HepG2 (cell line): ENCODE data around the gene COQ9. TPM values are rescaled to one million over a fixed set of nuclear protein-coding genes. Genes with fewer than 3 reads are reported as not detected.

ENCODE experiments used
- ATAC-seq: fragments of 200-7000 bp; cut with Tn5 transposase; 3 replicates; pipeline ENCODE4 v1.9.1; 2020; ENCODE audit warnings: mild to moderate bottlenecking, moderate library complexity
- BruUV-seq: library from RNA; stranded (reverse); fragments of 400-500 nt; replicated peaks from 2 replicates; lab custom pipeline; 2021; lab: Mats Ljungman, UMichigan
- CTCF ChIA-PET: fragments of 300-600 bp; formaldehyde crosslinking; extraction: SDS; loops from one replicate; lab custom pipeline; 2021; ENCODE audit warnings: low total read pairs, inconsistent platforms, low intra/inter-chr PET ratio; lab: Yijun Ruan, JAX
- POLR2A ChIA-PET: fragments of 350-600 bp; sonication (Branson Sonifier 250); formaldehyde crosslinking; loops from one replicate; lab custom pipeline; 2020; ENCODE audit warnings: antibody characterized with exemption, inconsistent platforms; lab: Yijun Ruan, JAX
- DNase-seq: peaks from one replicate; pipeline ENCODE4 v3.0.0-alpha.2; 2015; ENCODE audit warnings: low spot score
- FAIRE-seq: peaks from 3 replicates; lab custom pipeline; 2011; peaks lifted over from hg19 to GRCh38; lab: Jason Lieb, UNC
- H2AFZ ChIP-seq: one replicate; pipeline ENCODE4 v1.6.1; 2011; ENCODE audit warnings: low read length, inconsistent platforms
- H3K27ac ChIP-seq: fragments of 300-600 bp; 3 replicates; pipeline ENCODE4 v1.8.0; 2011; ENCODE audit warnings: mixed run types, mild to moderate bottlenecking, mixed read lengths, low read length, inconsistent platforms; ENCODE audit not compliant: insufficient read depth; ENCODE audit errors: extremely low read length
- H3K27me3 ChIP-seq, 2 experiments: fragments of 200-600 bp in 1 of 2; 2 replicates in 1 of 2; 3 replicates in 1 of 2; pipeline versions ENCODE4 v1.6.0 to v1.8.0; 2011; ENCODE audit warnings: low read length in 2 of 2, mild to moderate bottlenecking in 2 of 2, moderate library complexity in 2 of 2, inconsistent platforms in 1 of 2; ENCODE audit not compliant: insufficient read depth in 2 of 2, control insufficient read depth in 1 of 2
- H3K36me3 ChIP-seq, 2 experiments: fragments of 200-600 bp in 1 of 2; replicated peaks in 1 of 2; 2 replicates in 1 of 2; 3 replicates in 1 of 2; pipeline versions ENCODE4 v1.5.1 to v1.8.0; 2011; ENCODE audit warnings: low read length in 2 of 2, inconsistent platforms in 1 of 2; ENCODE audit not compliant: insufficient read depth in 2 of 2, control insufficient read depth in 1 of 2
- H3K4me1 ChIP-seq: 2 replicates; pipeline ENCODE4 v1.5.1; 2012; ENCODE audit warnings: low read length, inconsistent platforms; ENCODE audit not compliant: insufficient read depth
- H3K4me2 ChIP-seq: 2 replicates; pipeline ENCODE4 v1.6.0; 2011; ENCODE audit warnings: low read depth, low read length, inconsistent platforms
- H3K4me3 ChIP-seq, 3 experiments: fragments of 200-600 bp in 1 of 3; sonication (generic), shearing (Covaris generic) in 1 of 3; replicated peaks in 1 of 3; 2 replicates each; pipeline ENCODE4 v1.5.1; 2011 to 2016; ENCODE audit warnings: low read length in 3 of 3, inconsistent platforms in 2 of 3, low read depth in 2 of 3, mild to moderate bottlenecking in 2 of 3, control low read depth in 1 of 3, mixed read lengths in 1 of 3; ENCODE audit not compliant: insufficient read depth in 1 of 3
- H3K79me2 ChIP-seq: one replicate; pipeline ENCODE4 v1.6.1; 2011; ENCODE audit warnings: low read length, inconsistent platforms; ENCODE audit not compliant: insufficient read depth
- H3K9ac ChIP-seq: 2 replicates; pipeline ENCODE4 v1.6.0; 2011; ENCODE audit warnings: mild to moderate bottlenecking, low read depth, low read length, inconsistent platforms; ENCODE audit not compliant: insufficient read depth
- H3K9me3 ChIP-seq: 2 replicates; pipeline ENCODE4 v1.5.1; 2012; ENCODE audit warnings: mild to moderate bottlenecking, low read length
- H4K20me1 ChIP-seq: 2 replicates; pipeline ENCODE4 v1.6.0; 2011; ENCODE audit warnings: inconsistent platforms, mild to moderate bottlenecking, low read length, moderate library complexity; ENCODE audit not compliant: insufficient read depth
- ATF5 ChIP-seq: sonication (generic); formaldehyde crosslinking; IDR thresholded peaks from 2 replicates; pipeline ENCODE4 v1.4.0; 2020; ENCODE audit warnings: mild to moderate bottlenecking, low read depth, missing genetic modification reagents
- BCL6 ChIP-seq: IDR thresholded peaks from 2 replicates; pipeline ENCODE4 v1.6.1; 2016; ENCODE audit warnings: missing genetic modification reagents, missing compliant biosample characterization
- BRCA1 ChIP-seq: sonication (generic); formaldehyde crosslinking; IDR thresholded peaks from 2 replicates; pipeline ENCODE4 v1.4.0; 2020; ENCODE audit warnings: missing genetic modification reagents
- EP300 ChIP-seq, 3 experiments: sonication (generic) in 1 of 3; formaldehyde crosslinking in 1 of 3; IDR thresholded peaks; 2 replicates each; pipeline versions ENCODE4 v1.5.1 to v1.6.1; 2011 to 2020; ENCODE audit warnings: low read depth in 2 of 3, low read length in 2 of 3, borderline replicate concordance in 1 of 3, improper control_type of control experiment in 1 of 3, mild to moderate bottlenecking in 1 of 3, missing genetic modification reagents in 1 of 3, moderate library complexity in 1 of 3
- GATA4 ChIP-seq: sonication (generic); IDR thresholded peaks from 2 replicates; pipeline ENCODE4 v1.6.1; 2016; ENCODE audit warnings: antibody characterized with exemption, low read depth, borderline replicate concordance
- HDAC1 ChIP-seq: sonication (generic); formaldehyde crosslinking; IDR thresholded peaks from 2 replicates; pipeline ENCODE4 v1.5.1; 2020; ENCODE audit warnings: mild to moderate bottlenecking, missing genetic modification reagents
- HIC2 ChIP-seq: sonication (generic); formaldehyde crosslinking; IDR thresholded peaks from 2 replicates; pipeline ENCODE4 v1.9.0; 2022; ENCODE audit warnings: low read depth, missing genetic modification reagents
- KMT2B ChIP-seq: IDR thresholded peaks from 2 replicates; pipeline ENCODE4 v1.6.1; 2016; ENCODE audit warnings: missing genetic modification reagents, missing compliant biosample characterization
- PHF21A ChIP-seq: sonication (generic); formaldehyde crosslinking; IDR thresholded peaks from 2 replicates; pipeline ENCODE4 v1.5.0; 2020; ENCODE audit warnings: mild to moderate bottlenecking, missing genetic modification reagents
- PRDM10 ChIP-seq: sonication (generic); formaldehyde crosslinking; IDR thresholded peaks from 2 replicates; pipeline ENCODE4 v1.4.0; 2020; ENCODE audit warnings: low read depth, missing genetic modification reagents
- SNAPC5 ChIP-seq: sonication (generic); formaldehyde crosslinking; IDR thresholded peaks from 2 replicates; pipeline ENCODE4 v1.8.1; 2023; ENCODE audit warnings: mild to moderate bottlenecking, missing genetic modification reagents, borderline replicate concordance
- ZNF367 ChIP-seq: sonication (generic); formaldehyde crosslinking; IDR thresholded peaks from 2 replicates; pipeline ENCODE4 v1.4.0; 2020; ENCODE audit warnings: missing genetic modification reagents, borderline replicate concordance
- ZNF468 ChIP-seq: sonication (generic); formaldehyde crosslinking; IDR thresholded peaks from 2 replicates; pipeline ENCODE4 v1.8.0; 2022; ENCODE audit warnings: mild to moderate bottlenecking, moderate library complexity, missing genetic modification reagents
- ZNF549 ChIP-seq: sonication (generic); formaldehyde crosslinking; IDR thresholded peaks from 2 replicates; pipeline ENCODE4 v1.5.0; 2020; ENCODE audit warnings: missing genetic modification reagents
- WGBS: methylation state at CpG from one replicate; pipeline ENCODE4 v1.1.6; 2017; ENCODE audit warnings: low lambda C conversion rate; 5-methylcytosine and 5-hydroxymethylcytosine counted together
- in situ Hi-C: cut with HindIII; loops from 2 replicates; pipeline ENCODE4 v1.10.0; 2017; ENCODE audit warnings: low pct_unique_long_range_greater_than_20kb; ENCODE audit not compliant: extremely low pct_ligation_motif_present
- intact Hi-C: fragments of 100-400 bp; cut with micrococcal nuclease; formaldehyde crosslinking; loops from one replicate; pipeline ENCODE4 v1.10.0; 2022; ENCODE audit not compliant: unreplicated experiment
- polyA plus RNA-seq, 8 experiments: library from polyadenylated mRNA; depleted of rRNA in 3 of 8; stranded (reverse) in 7 of 8; unstranded in 1 of 8; fragments of >200 nt; fragmentation: Illumina TruSeq in 4 of 8; extraction: Trizol in 4 of 8; gene quantifications; 2 replicates each; pipeline versions ENCODE4 v1.2.1 to v1.2.3, GENCODE V29; 2011 to 2016; ENCODE audit warnings: low read depth in 4 of 8, missing spikeins in 1 of 8, mixed read lengths in 1 of 8; ENCODE audit not compliant: insufficient read depth in 1 of 8
- total RNA-seq, 5 experiments: library from RNA; depleted of rRNA; stranded (reverse); fragments of >200 nt; fragmentation: Illumina TruSeq; extraction: Trizol; gene quantifications; 2 replicates each; pipeline ENCODE4 v1.2.3, GENCODE V29; 2016; ENCODE audit warnings: low read depth in 1 of 5

Gene COQ9
- total and polyA plus RNA-seq, 2 of the 13 experiments (the other 11 are each of a cell fraction or from before 2014, with no cell fraction given) = 57.5 to 108 TPM

- Histone ChIP-seq H3K36me3 (no peaks in the 10 kb centered on the region), H3K9ac (no peak overlapping the region), H3K27me3 (peaks cover 5 to 49% of the 10 kb centered on the region in 2 experiments; a peak in 4 of 5 replicates), H3K27ac (no peak overlapping the region), H3K4me2 (no peak overlapping the region), H4K20me1 (no peaks in the 10 kb centered on the region), H3K4me3 (no peak overlapping the region), H2AFZ (no peak overlapping the region), H3K4me1 (peaks cover 25% of the 10 kb centered on the region; the same call in 1 of the 2 replicates), H3K9me3 (no peaks in the 10 kb centered on the region), H3K79me2 (no peaks in the 10 kb centered on the region)
- ATAC-seq (no peak), DNase-seq (no peak), FAIRE-seq (no peak)
- CTCF ChIA-PET = interaction anchor here (1.9 kb wide), 1 partner anchor 108 kb away, joined by 13 read pairs; no protein-coding TSS in a partner anchor
- whole genome bisulfite sequencing = 66% methylated on average over 5 of the region's 5 CpGs
- intact Hi-C loops (loop anchor here (1.0 kb wide), 1 partner anchor 105 kb away; no protein-coding TSS in a partner anchor), in situ Hi-C loops (no loop called here)
- POLR2A ChIA-PET = interaction anchor here (0.8 kb wide), 1 partner anchor 37 kb away, joined by 3 read pairs; the partner anchor contains the start of gene CX3CL1
- BruUV-seq = no TSS peak
- TF ChIP-seq EP300 (IDR thresholded peaks at IDR 0.05; ENCODE audit: low read depth in 2 of 2, low read length in 2 of 2) = no peak
- no peak for TF ChIP-seq EP300 (CRISPR knock-in tag; IDR thresholded peaks at IDR 0.05; ENCODE audit: borderline replicate concordance)
- TF ChIP-seq KMT2B = no peak
- TF ChIP-seq BRCA1 (CRISPR knock-in tag) = no peak
- no peak for TF ChIP-seq HIC2 (CRISPR knock-in tag)
- no peak for TF ChIP-seq HDAC1 (CRISPR knock-in tag)
- no peak for TF ChIP-seq ZNF468 (CRISPR knock-in tag)
- TF ChIP-seq PRDM10 (CRISPR knock-in tag) = no peak
- no peak for TF ChIP-seq BCL6
- no peak for TF ChIP-seq GATA4
- TF ChIP-seq ATF5 (CRISPR knock-in tag) = no peak
- no peak for TF ChIP-seq SNAPC5
- TF ChIP-seq ZNF549 (CRISPR knock-in tag) = no peak
- no peak for TF ChIP-seq ZNF367 (CRISPR knock-in tag)
- TF ChIP-seq PHF21A (CRISPR knock-in tag) = no peak
Measured at GRCh38 chr16:57409065-57409464, 38.2 kb upstream of the COQ9 start.
